Prostate gland (tissue), 2 donors: Measurements from ENCODE around the gene SMPDL3A. TPM values are rescaled to one million over a fixed set of nuclear protein-coding genes. Genes with fewer than 3 reads are reported as not detected.

Experiments
- DNase-seq: peaks from one replicate; pipeline ENCODE4 v3.0.0-alpha.2; 2019; ENCODE audit warnings: low spot score
- H3K27ac ChIP-seq, 2 donors: fragments of 200-600 bp; sonication (generic); 2 replicates each; pipeline ENCODE4 v1.5.1; 2017 to 2019
- H3K27me3 ChIP-seq: fragments of 200-600 bp; sonication (generic); replicated peaks from 2 replicates; pipeline ENCODE4 v1.5.1; 2019; ENCODE audit not compliant: insufficient read depth
- H3K36me3 ChIP-seq, 2 donors: fragments of 200-600 bp; sonication (generic); 1 replicate in 1 of 2; 2 replicates in 1 of 2; pipeline versions ENCODE4 v1.5.1 to v1.8.1; 2017 to 2019
- H3K4me1 ChIP-seq: fragments of 200-600 bp; sonication (generic); replicated peaks from 2 replicates; pipeline ENCODE4 v1.5.1; 2019
- H3K4me3 ChIP-seq, 2 donors: fragments of 200-600 bp; sonication (generic); 2 replicates each; pipeline ENCODE4 v1.5.1; 2017 to 2019
- H3K9me3 ChIP-seq: fragments of 200-600 bp; sonication (generic); 2 replicates; pipeline ENCODE4 v1.5.1; 2017
- POLR2A ChIP-seq: fragments of 450-650 bp; IDR thresholded peaks from one replicate; pipeline ENCODE4 v1.6.1; 2016; ENCODE audit warnings: antibody characterized with exemption, mild to moderate bottlenecking
- POLR2AphosphoS5 ChIP-seq: sonication (generic); formaldehyde crosslinking; IDR thresholded peaks from one replicate; pipeline ENCODE4 v1.6.1; 2017; ENCODE audit warnings: antibody characterized with exemption
- WGBS: methylation state at CpG from one replicate; pipeline ENCODE4 v1.1.5; 2018; 5-methylcytosine and 5-hydroxymethylcytosine counted together
- intact Hi-C: fragments of 100-400 bp; cut with DNase I; formaldehyde crosslinking; loops from one replicate; pipeline ENCODE4 v1.14.2; 2022
- total RNA-seq, 2 donors: library from RNA; depleted of rRNA; stranded (reverse); fragments of >200 nt; gene quantifications; one replicate each; pipeline ENCODE4 v1.1.0, GENCODE V29; 2016
- TF ChIP-seq, protein P1 (sequence below), 4 experiments: fragments of 200-600 bp in 2 of 4; fragments of 450-650 bp in 2 of 4; sonication (generic) in 2 of 4; IDR thresholded peaks; 1 replicate in 3 of 4; 2 replicates in 1 of 4; pipeline ENCODE4 v1.5.1; 2016 to 2019; ENCODE audit warnings: antibody characterized with exemption in 4 of 4, mild to moderate bottlenecking in 2 of 4, moderate library complexity in 2 of 4

The SMPDL3A gene
- total RNA-seq, 2 donors from 2014 or later, result 7.6 to 30.7 TPM

DNA sequence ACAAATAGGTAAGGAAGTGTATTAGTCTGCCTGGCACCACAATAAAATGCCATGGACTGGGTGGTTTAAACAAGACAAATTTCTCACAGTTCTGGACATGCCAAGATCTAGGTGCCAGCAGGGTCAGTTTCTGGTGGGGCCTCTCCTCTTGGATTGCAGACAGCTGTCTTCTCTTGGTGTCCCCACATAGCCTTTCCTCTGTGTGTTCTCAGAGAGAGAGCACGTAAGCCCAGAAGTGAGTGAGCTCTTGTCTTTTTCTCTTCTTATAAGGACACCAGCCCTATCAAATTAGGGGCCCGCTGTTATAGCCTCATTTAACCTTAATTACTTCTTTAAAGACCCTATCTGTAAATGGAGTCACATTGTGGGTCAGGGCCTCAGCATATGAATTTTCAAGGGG, 28.3 kb downstream of the SMPDL3A start:
- Histone ChIP-seq H3K4me3 (no peak overlapping the region), H3K4me1 (no peaks in the 10 kb centered on the region), H3K27ac (no peak overlapping the region), H3K9me3 (no peaks in the 10 kb centered on the region), H3K27me3 (no peaks in the 10 kb centered on the region), H3K36me3 (no peaks in the 10 kb centered on the region)
- DNase-seq, result no peak
- no peak for TF ChIP-seq POLR2AphosphoS5
- TF ChIP-seq, protein P1, sequence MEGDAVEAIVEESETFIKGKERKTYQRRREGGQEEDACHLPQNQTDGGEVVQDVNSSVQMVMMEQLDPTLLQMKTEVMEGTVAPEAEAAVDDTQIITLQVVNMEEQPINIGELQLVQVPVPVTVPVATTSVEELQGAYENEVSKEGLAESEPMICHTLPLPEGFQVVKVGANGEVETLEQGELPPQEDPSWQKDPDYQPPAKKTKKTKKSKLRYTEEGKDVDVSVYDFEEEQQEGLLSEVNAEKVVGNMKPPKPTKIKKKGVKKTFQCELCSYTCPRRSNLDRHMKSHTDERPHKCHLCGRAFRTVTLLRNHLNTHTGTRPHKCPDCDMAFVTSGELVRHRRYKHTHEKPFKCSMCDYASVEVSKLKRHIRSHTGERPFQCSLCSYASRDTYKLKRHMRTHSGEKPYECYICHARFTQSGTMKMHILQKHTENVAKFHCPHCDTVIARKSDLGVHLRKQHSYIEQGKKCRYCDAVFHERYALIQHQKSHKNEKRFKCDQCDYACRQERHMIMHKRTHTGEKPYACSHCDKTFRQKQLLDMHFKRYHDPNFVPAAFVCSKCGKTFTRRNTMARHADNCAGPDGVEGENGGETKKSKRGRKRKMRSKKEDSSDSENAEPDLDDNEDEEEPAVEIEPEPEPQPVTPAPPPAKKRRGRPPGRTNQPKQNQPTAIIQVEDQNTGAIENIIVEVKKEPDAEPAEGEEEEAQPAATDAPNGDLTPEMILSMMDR (IDR thresholded peaks at IDR 0.05), result no peak
- 99% methylated on average over 2 of the region's 2 CpGs for WGBS
- intact Hi-C loops, result no loop called here

DNA sequence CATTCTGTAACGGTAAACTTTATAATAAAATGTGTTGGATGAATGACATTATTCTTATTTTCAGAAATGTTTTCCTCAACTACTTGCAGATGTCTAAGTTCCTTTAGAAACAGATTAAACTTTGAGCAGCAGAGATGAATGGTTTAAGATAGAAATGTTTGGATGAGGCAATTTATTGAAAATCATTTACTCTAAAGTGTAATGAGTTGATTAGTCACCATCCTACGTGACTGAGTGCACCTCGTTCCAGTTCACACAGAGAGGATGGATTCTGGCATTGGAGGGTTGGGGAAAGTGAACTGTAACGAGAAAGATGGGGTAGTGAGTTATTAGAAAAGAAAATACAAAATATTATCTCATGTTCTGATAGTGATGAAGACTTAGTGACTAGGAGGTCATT, 28.7 kb downstream of the SMPDL3A start:
- H3K36me3 ChIP-seq, result no peaks in the 10 kb centered on the region
- no peaks in the 10 kb centered on the region for H3K9me3 ChIP-seq
- no peak overlapping the region for H3K4me3 ChIP-seq
- WGBS, result 87% methylated on average over 4 of the region's 4 CpGs
- intact Hi-C loops, result no loop called here
- no peaks in the 10 kb centered on the region for H3K4me1 ChIP-seq
- DNase-seq, result no peak
- TF ChIP-seq POLR2A, result no peak
- TF ChIP-seq, protein P1 (IDR thresholded peaks at IDR 0.05), result no peak
- no peak for TF ChIP-seq POLR2AphosphoS5
- no peaks in the 10 kb centered on the region for H3K27me3 ChIP-seq
- no peak overlapping the region for H3K27ac ChIP-seq

DNA sequence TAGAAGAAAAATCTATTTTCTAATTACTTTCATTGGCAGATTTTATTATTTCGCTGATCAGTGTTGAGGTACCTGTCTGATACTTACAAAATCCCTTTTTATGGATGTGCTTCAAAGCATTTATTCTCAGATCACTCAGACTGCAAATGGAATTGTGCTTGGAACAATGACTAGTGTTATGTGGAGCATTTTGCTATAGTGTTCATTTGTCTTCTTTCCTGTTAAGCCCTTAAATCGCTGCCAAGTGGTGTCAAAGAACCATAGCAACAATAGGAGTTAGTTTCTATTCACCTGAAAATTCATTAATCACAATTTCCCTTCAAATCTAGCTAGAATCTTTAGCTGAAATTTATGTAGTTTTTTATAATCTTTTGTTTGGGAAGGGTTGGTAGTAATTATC, 29.8 kb downstream of the SMPDL3A start:
- intact Hi-C loops, result no loop called here
- no peaks in the 10 kb centered on the region for H3K27me3 ChIP-seq
- H3K9me3 ChIP-seq, result no peaks in the 10 kb centered on the region
- H3K36me3 ChIP-seq, result no peaks in the 10 kb centered on the region
- 59% methylated on average over 2 of the region's 2 CpGs for WGBS
- H3K27ac ChIP-seq, result no peak overlapping the region
- TF ChIP-seq POLR2A, result no peak
- TF ChIP-seq, protein P1 (IDR thresholded peaks at IDR 0.05), result no peak
- no peak for TF ChIP-seq POLR2AphosphoS5
- DNase-seq, result no peak
- no peak overlapping the region for H3K4me3 ChIP-seq
- H3K4me1 ChIP-seq, result no peaks in the 10 kb centered on the region

DNA sequence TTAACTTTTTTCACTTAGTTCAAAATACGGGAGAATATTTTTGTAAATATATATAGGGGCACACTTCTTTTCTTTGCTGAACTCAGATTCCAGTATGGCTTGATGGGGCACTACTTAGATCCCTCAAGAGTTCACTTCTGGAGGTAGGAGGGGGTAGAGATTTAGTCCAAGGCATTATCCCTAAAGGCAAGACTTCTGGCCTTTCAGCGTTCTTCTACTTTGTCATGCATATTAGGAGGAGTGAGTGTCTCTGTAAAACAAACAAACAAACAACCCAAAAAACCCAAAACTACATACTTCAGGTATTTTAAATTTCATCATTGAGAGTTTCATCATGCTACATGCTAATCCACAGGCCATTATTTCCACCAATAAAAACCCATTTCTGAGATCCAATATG, 32.0 kb downstream of the SMPDL3A start:
- H3K4me3 ChIP-seq, result no peak overlapping the region
- DNase-seq, result no peak
- no peaks in the 10 kb centered on the region for H3K36me3 ChIP-seq
- 64% methylated on average over 2 of the region's 2 CpGs for WGBS
- no peaks in the 10 kb centered on the region for H3K27me3 ChIP-seq
- intact Hi-C loops, result no loop called here
- TF ChIP-seq, protein P1 (IDR thresholded peaks at IDR 0.05), result no peak
- no peak for TF ChIP-seq POLR2A
- no peak for TF ChIP-seq POLR2AphosphoS5
- no peak overlapping the region for H3K27ac ChIP-seq
- H3K9me3 ChIP-seq, result no peaks in the 10 kb centered on the region
- no peaks in the 10 kb centered on the region for H3K4me1 ChIP-seq

DNA sequence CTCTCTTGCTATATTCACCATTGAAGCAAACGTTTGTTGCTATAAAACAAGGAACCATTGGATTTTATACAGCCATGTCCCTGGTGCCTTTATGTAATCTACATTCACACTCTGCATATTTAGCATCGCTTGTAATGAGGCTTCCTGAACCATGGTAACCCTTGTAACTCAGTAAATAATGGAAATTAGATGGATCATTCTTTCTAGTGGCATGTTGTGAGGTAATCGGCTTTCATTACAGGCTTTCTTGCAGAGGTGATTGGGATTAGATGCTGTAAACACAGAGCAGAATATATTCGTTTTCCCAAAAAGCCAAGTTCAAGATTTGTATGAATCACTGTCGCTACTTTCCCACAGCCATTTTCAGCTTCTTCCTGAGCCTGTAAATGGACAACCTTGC, 36.1 kb downstream of the SMPDL3A start:
- Histone ChIP-seq H3K4me3 (no peak overlapping the region), H3K4me1 (no peaks in the 10 kb centered on the region), H3K9me3 (no peaks in the 10 kb centered on the region), H3K27ac (no peak overlapping the region), H3K36me3 (no peaks in the 10 kb centered on the region), H3K27me3 (no peaks in the 10 kb centered on the region)
- no peak for DNase-seq
- intact Hi-C loops, result no loop called here
- 67% methylated on average over 5 of the region's 5 CpGs for WGBS
- TF ChIP-seq, protein P1 (IDR thresholded peaks at IDR 0.05), result no peak
- TF ChIP-seq POLR2A (no peak), POLR2AphosphoS5 (no peak)
